ENCODE results near the gene GEMIN4.
"Not testable (repeated sequence)": the region's sequence is repeated elsewhere in the genome, so short reads cannot be mapped to it uniquely, and the experiment has no call there.

Gene GEMIN4

DNA sequence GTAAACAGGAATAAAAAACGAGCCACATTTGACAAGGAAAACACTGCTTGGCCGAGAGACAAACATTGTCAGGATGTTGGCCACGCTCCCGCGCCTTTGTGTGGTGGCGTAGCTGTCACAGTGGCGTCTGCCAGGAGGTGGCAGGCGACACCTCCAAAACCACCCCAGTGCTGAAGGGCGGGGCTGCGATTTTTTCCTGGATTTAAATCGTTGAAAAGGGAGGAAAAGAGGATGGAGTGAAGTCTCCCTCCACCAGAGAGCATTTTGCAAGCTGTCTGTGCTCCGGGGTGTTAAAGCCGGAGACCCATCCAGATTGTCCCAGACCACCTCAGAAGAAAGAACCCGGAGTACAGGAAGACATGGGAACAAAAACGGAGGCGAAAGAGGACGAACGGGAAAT lies 42.8 kb upstream of the GEMIN4 start:
- no peak for TF ChIP-seq Cebpa-rat (IDR thresholded peaks at IDR 0.05)
- H4K20me1 ChIP-seq: peaks cover 23% of the 10 kb centered on the region; the same call in 1 of the 2 replicates
- H3K9me3 ChIP-seq: no peaks in the 10 kb centered on the region
- H3K9ac ChIP-seq: peak overlapping the region; percentile 20
- 0 out of 2 replicates have a peak overlapping the region, but pooled peaks have one; percentile 14 for H3K4me3 ChIP-seq
- H3K27me3 ChIP-seq: no peaks in the 10 kb centered on the region
- peaks cover 69% of the 10 kb centered on the region for H3K4me1 ChIP-seq
- H3K36me3 ChIP-seq: peaks cover 55% of the 10 kb centered on the region
- H3K4me2 ChIP-seq: peak overlapping the region; percentile 98
- peak overlapping the region; percentile 64 for H3K27ac ChIP-seq

DNA sequence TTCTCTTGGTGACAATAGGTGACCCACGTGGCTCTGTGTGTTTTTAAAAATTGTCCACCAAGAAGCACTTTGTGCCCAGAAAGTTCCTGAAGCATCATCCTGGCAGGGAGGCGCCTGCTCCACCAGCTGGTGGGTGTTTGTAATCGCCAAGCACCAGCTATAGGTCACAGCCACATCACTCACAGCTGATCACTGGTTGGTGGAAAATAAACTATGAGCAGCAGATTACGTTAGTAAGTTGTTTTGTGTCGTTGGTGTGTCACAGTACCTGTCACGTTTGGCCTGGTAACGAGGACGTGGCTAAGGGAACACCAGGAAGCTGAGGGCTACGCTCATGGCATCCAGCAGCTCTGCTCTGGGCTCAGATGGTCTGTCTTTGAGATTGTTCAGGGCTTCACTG lies 40.2 kb upstream of the GEMIN4 start:
- no peak overlapping the region for H3K4me3 ChIP-seq
- no peak for TF ChIP-seq Cebpa-rat (IDR thresholded peaks at IDR 0.05)
- peaks cover 43% of the 10 kb centered on the region for H3K4me1 ChIP-seq
- H3K27me3 ChIP-seq: no peaks in the 10 kb centered on the region
- H3K27ac ChIP-seq: no peak overlapping the region
- H4K20me1 ChIP-seq: peaks cover 41% of the 10 kb centered on the region
- no peaks in the 10 kb centered on the region for H3K9me3 ChIP-seq
- no peak overlapping the region for H3K9ac ChIP-seq
- no peak overlapping the region for H3K4me2 ChIP-seq
- peaks cover 71% of the 10 kb centered on the region for H3K36me3 ChIP-seq

DNA sequence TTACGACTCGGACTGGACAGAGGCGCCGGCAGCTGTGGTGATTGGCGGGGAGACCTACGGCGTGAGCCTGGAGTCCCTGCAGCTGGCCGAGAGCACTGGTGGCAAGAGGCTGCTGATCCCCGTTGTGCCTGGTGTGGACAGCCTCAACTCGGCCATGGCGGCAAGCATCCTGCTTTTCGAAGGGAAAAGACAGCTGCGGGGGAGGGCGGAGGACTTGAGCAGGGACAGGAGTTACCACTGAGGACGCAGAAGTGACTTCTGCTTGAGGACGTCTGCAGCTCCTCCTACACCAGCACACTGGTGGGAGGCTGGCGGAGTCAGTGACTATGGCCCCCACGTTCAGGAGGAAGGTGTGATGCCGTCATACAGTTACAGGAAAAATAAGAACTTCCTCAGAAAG lies 39.8 kb upstream of the GEMIN4 start:
- H4K20me1 ChIP-seq: peaks cover 45% of the 10 kb centered on the region
- peaks cover 71% of the 10 kb centered on the region for H3K36me3 ChIP-seq
- no peak for TF ChIP-seq Cebpa-rat (IDR thresholded peaks at IDR 0.05)
- H3K27ac ChIP-seq: no peak overlapping the region
- no peak overlapping the region for H3K4me2 ChIP-seq
- no peaks in the 10 kb centered on the region for H3K27me3 ChIP-seq
- peaks cover 39% of the 10 kb centered on the region for H3K4me1 ChIP-seq
- no peak overlapping the region for H3K4me3 ChIP-seq
- no peaks in the 10 kb centered on the region for H3K9me3 ChIP-seq
- H3K9ac ChIP-seq: no peak overlapping the region

DNA sequence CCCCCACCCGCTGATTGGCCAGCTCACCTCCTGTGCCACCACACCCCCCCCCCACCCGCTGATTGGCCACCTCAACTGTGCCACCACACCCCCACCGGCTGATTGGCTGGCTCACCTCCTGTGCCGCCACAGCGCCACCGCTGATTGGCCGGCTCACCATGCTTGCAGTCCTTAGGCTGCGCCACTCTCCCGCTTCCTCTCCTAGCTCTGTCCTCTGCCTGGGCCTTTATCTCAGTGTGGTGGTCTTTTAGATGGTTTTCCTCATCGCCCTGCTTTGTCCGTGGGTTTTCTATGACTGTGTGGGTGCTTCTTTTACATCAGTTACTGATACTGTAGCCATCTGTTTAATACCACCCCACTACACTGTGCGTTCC lies 38.8 kb upstream of the GEMIN4 start:
- H3K4me1 ChIP-seq: peaks cover 29% of the 10 kb centered on the region
- not testable (repeated sequence) for H3K4me3 ChIP-seq, H3K27ac ChIP-seq, H3K27me3 ChIP-seq, H3K4me2 ChIP-seq, H3K9ac ChIP-seq, H3K9me3 ChIP-seq
- peaks cover 71% of the 10 kb centered on the region for H3K36me3 ChIP-seq
- peaks cover 55% of the 10 kb centered on the region for H4K20me1 ChIP-seq

DNA sequence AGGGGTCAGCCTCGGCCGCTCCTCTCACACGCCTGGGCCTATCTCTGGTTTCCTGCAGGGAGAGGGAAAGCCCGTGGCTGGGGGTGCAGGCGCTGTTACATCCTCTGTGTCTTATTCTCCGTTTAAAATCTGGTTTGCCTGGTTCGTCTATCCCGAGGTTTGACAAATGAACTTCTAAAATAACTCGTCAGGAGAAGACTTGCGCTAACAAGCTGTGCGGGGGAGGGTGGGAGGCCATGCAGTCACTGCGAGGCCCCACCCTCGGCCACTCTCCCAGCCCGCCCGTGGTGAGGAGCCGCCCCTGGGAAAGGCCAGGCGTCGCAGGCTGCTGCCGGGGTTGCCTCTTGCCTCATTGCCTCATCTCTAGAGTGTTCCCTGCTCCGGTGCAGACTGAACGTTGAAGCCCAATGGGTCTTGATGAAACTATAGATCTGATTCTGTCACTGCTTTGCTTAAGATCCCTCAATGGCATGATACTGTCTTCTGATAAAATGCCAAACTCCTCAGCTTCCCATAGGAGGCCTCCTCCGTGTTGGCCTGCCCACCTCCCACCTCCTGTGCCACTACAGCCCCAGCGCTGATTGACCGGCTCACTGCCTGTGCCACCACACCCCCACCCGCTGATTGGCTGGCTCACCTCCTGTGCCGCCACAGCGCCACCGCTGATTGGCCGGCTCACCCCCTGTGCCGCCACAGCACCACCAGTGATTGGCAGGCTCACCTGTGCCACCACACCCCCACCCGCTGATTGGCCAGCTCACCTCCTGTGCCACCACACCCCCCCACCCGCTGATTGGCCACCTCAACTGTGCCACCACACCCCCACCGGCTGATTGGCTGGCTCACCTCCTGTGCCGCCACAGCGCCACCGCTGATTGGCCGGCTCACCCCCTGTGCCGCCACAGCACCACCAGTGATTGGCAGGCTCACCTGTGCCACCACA lies 38.1 kb upstream of the GEMIN4 start:
- not testable (repeated sequence) for H3K27ac ChIP-seq, H3K4me3 ChIP-seq, H3K9me3 ChIP-seq, H3K4me2 ChIP-seq, H3K27me3 ChIP-seq, H3K9ac ChIP-seq
- peaks cover 72% of the 10 kb centered on the region for H3K36me3 ChIP-seq
- H4K20me1 ChIP-seq: peaks cover 61% of the 10 kb centered on the region
- peaks cover 23% of the 10 kb centered on the region for H3K4me1 ChIP-seq

DNA sequence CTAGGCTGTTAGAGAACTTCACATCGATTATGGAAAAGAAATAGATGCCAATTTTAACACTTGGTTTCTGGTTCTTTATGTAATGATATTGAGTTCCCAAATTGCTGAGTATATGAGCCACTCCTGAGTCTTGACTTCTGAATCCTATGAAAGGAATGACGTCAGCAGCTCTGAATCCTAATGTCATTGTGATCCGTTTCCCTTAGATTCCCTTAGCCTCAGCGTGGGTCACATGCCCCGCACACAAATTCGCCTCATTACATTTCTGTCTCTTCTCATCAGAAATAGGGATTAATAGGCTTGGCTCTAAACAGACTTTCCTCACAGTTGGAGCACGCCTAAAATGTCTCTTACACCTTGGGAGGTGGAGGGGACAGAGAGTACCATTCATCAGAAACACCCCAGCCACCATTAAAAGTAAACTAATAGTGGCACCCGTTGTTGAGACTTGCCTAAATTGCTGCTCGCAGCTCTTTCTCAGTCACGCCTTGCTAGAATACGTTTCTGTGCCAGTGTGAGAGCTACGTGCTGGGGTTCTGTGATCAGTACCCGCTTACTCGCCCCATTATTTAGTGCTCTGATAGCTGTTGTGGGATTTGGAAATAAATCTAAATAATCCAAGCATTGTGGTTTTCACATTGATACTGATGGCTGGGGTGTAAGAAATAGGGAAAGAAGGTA lies 37.2 kb upstream of the GEMIN4 start:
- H3K4me2 ChIP-seq: no peak overlapping the region
- TF ChIP-seq Cebpa-rat (IDR thresholded peaks at IDR 0.05): no peak
- no peaks in the 10 kb centered on the region for H3K9me3 ChIP-seq
- H4K20me1 ChIP-seq: peaks cover 67% of the 10 kb centered on the region
- peaks cover 78% of the 10 kb centered on the region for H3K36me3 ChIP-seq
- no peaks in the 10 kb centered on the region for H3K27me3 ChIP-seq
- H3K4me3 ChIP-seq: no peak overlapping the region
- H3K4me1 ChIP-seq: peaks cover 22% of the 10 kb centered on the region
- H3K27ac ChIP-seq: no peak overlapping the region
- H3K9ac ChIP-seq: no peak overlapping the region

DNA sequence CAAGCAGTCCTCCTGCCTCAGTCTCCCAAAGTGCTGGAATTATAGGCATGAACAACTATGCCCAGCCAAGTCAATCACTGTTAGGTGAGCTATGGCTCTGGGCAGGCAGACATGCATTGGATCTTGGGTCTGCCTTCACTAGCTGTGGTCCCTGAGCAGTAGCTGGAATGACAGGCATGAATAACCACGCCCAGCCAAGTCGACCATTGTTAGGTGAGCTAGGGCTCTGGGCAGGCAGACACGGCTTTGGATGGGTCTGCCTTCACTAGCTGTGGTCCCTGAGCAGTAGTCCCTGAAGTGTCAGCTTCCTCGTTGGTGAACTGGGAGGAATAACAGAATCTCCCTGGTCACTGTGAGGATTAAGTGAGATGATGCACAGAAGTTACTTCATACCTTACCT lies 36.5 kb upstream of the GEMIN4 start:
- Histone ChIP-seq H4K20me1 (peaks cover 70% of the 10 kb centered on the region), H3K27me3 (no peaks in the 10 kb centered on the region), H3K4me2 (no peak overlapping the region), H3K4me3 (no peak overlapping the region), H3K27ac (no peak overlapping the region), H3K36me3 (peaks cover 82% of the 10 kb centered on the region), H3K4me1 (peaks cover 22% of the 10 kb centered on the region), H3K9me3 (no peaks in the 10 kb centered on the region), H3K9ac (no peak overlapping the region)
- TF ChIP-seq Cebpa-rat (IDR thresholded peaks at IDR 0.05): no peak

DNA sequence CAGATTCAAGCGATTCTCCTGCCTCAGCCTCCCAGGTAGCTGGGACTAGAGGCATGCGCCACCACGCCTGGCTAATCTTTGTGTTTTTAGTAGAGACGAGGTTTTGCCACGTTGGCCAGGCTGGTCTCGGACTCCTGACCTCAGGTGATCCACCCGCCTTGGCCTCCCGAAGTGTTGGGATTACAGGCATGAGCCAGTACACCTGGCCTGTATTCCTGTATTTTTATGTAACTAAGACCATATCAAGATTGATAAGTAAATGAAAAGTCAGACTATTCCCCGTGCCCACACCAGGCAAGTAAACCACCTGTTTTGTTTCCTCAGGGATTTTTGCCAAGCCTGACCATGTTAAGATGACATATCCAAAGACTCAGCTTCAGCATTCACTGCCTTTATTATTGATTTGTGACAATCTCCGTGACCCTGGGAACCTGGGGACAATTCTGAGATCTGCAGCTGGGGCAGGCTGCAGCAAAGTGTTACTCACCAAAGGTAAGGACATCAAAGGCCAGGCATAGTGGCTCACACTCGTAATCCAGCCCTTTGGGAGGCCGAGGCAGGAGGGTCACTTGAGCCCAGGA lies 35.7 kb upstream of the GEMIN4 start:
- H3K27me3 ChIP-seq: no peaks in the 10 kb centered on the region
- TF ChIP-seq Cebpa-rat (IDR thresholded peaks at IDR 0.05): no peak
- no peak overlapping the region for H3K27ac ChIP-seq
- H3K4me3 ChIP-seq: no peak overlapping the region
- peaks cover 24% of the 10 kb centered on the region for H3K4me1 ChIP-seq
- no peaks in the 10 kb centered on the region for H3K9me3 ChIP-seq
- no peak overlapping the region for H3K4me2 ChIP-seq
- peaks cover 81% of the 10 kb centered on the region for H3K36me3 ChIP-seq
- H3K9ac ChIP-seq: no peak overlapping the region
- peaks cover 76% of the 10 kb centered on the region for H4K20me1 ChIP-seq

DNA sequence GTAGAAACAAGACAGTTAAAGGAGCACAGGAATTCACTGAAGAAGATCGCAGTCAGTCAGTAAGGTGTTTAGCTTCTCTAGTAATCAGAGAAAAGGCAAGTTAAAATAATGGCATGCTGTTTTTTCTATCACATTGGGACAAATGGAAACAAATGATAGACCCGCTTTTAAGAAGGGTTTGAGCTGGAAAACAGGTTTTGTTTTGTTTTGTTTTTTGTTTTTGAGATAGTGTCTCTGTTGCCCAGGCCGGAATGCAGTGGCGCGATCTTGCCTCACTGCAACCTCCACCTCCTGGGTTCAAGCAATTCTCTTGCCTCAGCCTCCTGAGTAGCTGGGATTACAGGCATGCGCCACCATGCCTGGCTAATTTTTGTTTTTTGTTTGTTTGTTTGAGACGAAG lies 33.8 kb upstream of the GEMIN4 start:
- not testable (repeated sequence) for H3K9me3 ChIP-seq, H3K4me2 ChIP-seq, H3K4me3 ChIP-seq, H3K27ac ChIP-seq, H3K27me3 ChIP-seq, H3K9ac ChIP-seq
- Histone ChIP-seq H3K36me3 (peaks cover 63% of the 10 kb centered on the region), H4K20me1 (peaks cover 74% of the 10 kb centered on the region), H3K4me1 (peaks cover 31% of the 10 kb centered on the region)

DNA sequence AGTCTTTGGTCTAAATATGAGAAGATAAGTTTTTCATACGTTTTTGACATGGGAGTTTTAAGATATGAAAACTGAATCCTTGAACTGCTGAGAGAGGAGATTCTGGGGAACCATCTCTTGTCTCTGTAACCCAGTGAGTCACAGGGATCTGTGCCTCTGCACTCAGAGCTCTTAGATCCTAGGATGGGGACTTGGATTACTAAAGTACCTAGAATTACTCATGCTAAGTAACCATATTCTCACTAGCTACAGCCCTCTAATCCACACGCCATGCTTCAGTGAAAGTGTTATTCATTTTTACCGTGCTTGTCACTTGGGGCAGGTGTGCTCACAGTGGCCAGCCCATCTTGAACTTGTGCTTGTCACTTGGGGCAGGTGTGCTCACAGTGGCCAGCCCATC lies 32.1 kb upstream of the GEMIN4 start:
- peaks cover 32% of the 10 kb centered on the region for H3K4me1 ChIP-seq
- no peak overlapping the region for H3K27ac ChIP-seq
- peaks cover 49% of the 10 kb centered on the region for H3K36me3 ChIP-seq
- no peak overlapping the region for H3K4me3 ChIP-seq
- H3K4me2 ChIP-seq: peak overlapping the region; percentile 98
- no peak overlapping the region for H3K9ac ChIP-seq
- TF ChIP-seq Cebpa-rat (IDR thresholded peaks at IDR 0.05): no peak
- peaks cover 78% of the 10 kb centered on the region for H4K20me1 ChIP-seq
- no peaks in the 10 kb centered on the region for H3K27me3 ChIP-seq
- no peaks in the 10 kb centered on the region for H3K9me3 ChIP-seq
